Cardiac muscle cell (in vitro differentiated cells and primary cell): ENCODE data around the gene APBB3. TPM values are rescaled to one million over a fixed set of nuclear protein-coding genes. Genes with fewer than 3 reads are reported as not detected.

Experiments
- DNase-seq, 2 donors: peaks; one replicate each; pipeline versions ENCODE4 v3.0.0 to v3.0.0-alpha.2; 2010 to 2017; ENCODE audit warnings: low read depth in 1 of 2, low spot score in 1 of 2
- H3K27ac ChIP-seq: fragments of 200-600 bp; sonication (generic); 2 replicates; pipeline ENCODE4 v1.5.1; 2016
- H3K27me3 ChIP-seq: fragments of 200-600 bp; sonication (generic); 2 replicates; pipeline ENCODE4 v1.6.0; 2016; ENCODE audit warnings: control low read depth
- H3K36me3 ChIP-seq: fragments of 200-600 bp; sonication (generic); 2 replicates; pipeline ENCODE4 v1.5.1; 2016; ENCODE audit warnings: control low read depth
- H3K4me1 ChIP-seq: fragments of 200-600 bp; sonication (generic); 2 replicates; pipeline ENCODE4 v1.8.1; 2017; ENCODE audit warnings: low read depth, mild to moderate bottlenecking, mixed run types
- H3K4me3 ChIP-seq: fragments of 200-600 bp; sonication (generic); 2 replicates; pipeline ENCODE4 v1.5.1; 2016; ENCODE audit warnings: mild to moderate bottlenecking
- H3K9me3 ChIP-seq: fragments of 200-600 bp; sonication (generic); 2 replicates; pipeline ENCODE4 v1.5.1; 2017; ENCODE audit warnings: low read depth, mild to moderate bottlenecking, control low read depth
- CTCF ChIP-seq: IDR thresholded peaks from 2 replicates; pipeline ENCODE4 v1.5.1; 2012; ENCODE audit warnings: low read depth, mild to moderate bottlenecking, low read length
- polyA plus RNA-seq: library from polyadenylated mRNA; unstranded; fragments of >200 nt; fragmentation: Nextera tagmentation; extraction: Ambion mirVana; gene quantifications from 2 replicates; pipeline ENCODE4 v1.2.1, GENCODE V29; 2016
- total RNA-seq: library from RNA; depleted of rRNA; stranded (reverse); fragments of >200 nt; gene quantifications from 2 replicates; pipeline ENCODE4 v1.2.3, GENCODE V29; 2016

Gene APBB3
- total and polyA plus RNA-seq, 2 experiments from 2014 or later, result 45.4 to 61.8 TPM

- Histone ChIP-seq H3K27ac (peak overlapping the region; percentile 34), H3K4me3 (no peak overlapping the region), H3K9me3 (no peaks in the 10 kb centered on the region), H3K36me3 (no peaks in the 10 kb centered on the region), H3K4me1 (peaks cover 14% of the 10 kb centered on the region), H3K27me3 (no peaks in the 10 kb centered on the region)
- no peak for DNase-seq
- no peak for TF ChIP-seq CTCF
These were observed 3.5 kb upstream of the APBB3 start for GRCh38 chr5:140567871-140568270.

- no peak for DNase-seq
- peaks cover under 1% of the 10 kb centered on the region for H3K36me3 ChIP-seq
- H3K4me3 ChIP-seq, result no peak overlapping the region
- TF ChIP-seq CTCF, result no peak
- H3K9me3 ChIP-seq, result no peaks in the 10 kb centered on the region
- no peaks in the 10 kb centered on the region for H3K27me3 ChIP-seq
- peak overlapping the region; percentile 34 for H3K27ac ChIP-seq
- H3K4me1 ChIP-seq, result peaks cover 14% of the 10 kb centered on the region
These were observed 2.9 kb upstream of the APBB3 start for GRCh38 chr5:140567136-140567818.

GRCh38 chr5:140566665-140567064 is 2.3 kb upstream of the APBB3 start:
- DNase-seq, result no peak
- H3K36me3 ChIP-seq, result peaks cover 4% of the 10 kb centered on the region
- H3K4me1 ChIP-seq, result peaks cover 14% of the 10 kb centered on the region
- H3K9me3 ChIP-seq, result no peaks in the 10 kb centered on the region
- no peaks in the 10 kb centered on the region for H3K27me3 ChIP-seq
- H3K4me3 ChIP-seq, result no peak overlapping the region
- no peak overlapping the region for H3K27ac ChIP-seq
- TF ChIP-seq CTCF, result no peak

- no peak for TF ChIP-seq CTCF
- Histone ChIP-seq H3K27me3 (no peaks in the 10 kb centered on the region), H3K4me1 (peaks cover 14% of the 10 kb centered on the region), H3K36me3 (peaks cover 4% of the 10 kb centered on the region), H3K9me3 (no peaks in the 10 kb centered on the region), H3K27ac (no peak overlapping the region), H3K4me3 (peak overlapping the region; percentile 50)
- peak in 1 of 2 donors; percentile 23 for DNase-seq
These were observed 1.3 kb upstream of the APBB3 start for GRCh38 chr5:140565780-140566095.

- Histone ChIP-seq H3K27me3 (no peaks in the 10 kb centered on the region), H3K36me3 (peaks cover 4% of the 10 kb centered on the region), H3K27ac (peak overlapping the region; percentile 85), H3K4me1 (peaks cover 14% of the 10 kb centered on the region), H3K4me3 (peak overlapping the region; percentile 50), H3K9me3 (no peaks in the 10 kb centered on the region)
- peak in 1 of 2 donors; percentile 15 for DNase-seq
- TF ChIP-seq CTCF, result no peak
These were observed 804 bp upstream of the APBB3 start for GRCh38 chr5:140565024-140565779.
